OCI-LY1 (cell line): ENCODE results near the gene ATP11A.

ENCODE experiments used
- H2AFZ ChIP-seq: fragments of 200-600 bp; sonication (generic), shearing (Covaris generic); 2 replicates; pipeline ENCODE4 v1.6.0; 2014; ENCODE audit warnings: antibody characterized with exemption, mild to moderate bottlenecking, low read length
- H3F3A ChIP-seq: fragments of 200-600 bp; sonication (generic), shearing (Covaris generic); 2 replicates; pipeline ENCODE4 v1.6.0; 2014; ENCODE audit warnings: mild to moderate bottlenecking, antibody characterized with exemption, low read length, moderate library complexity; ENCODE audit not compliant: insufficient read depth
- H3K27ac ChIP-seq: fragments of 200-600 bp; sonication (generic); 2 replicates; pipeline ENCODE4 v1.5.1; 2014; ENCODE audit warnings: low read length, mixed run types, mild to moderate bottlenecking, low read depth; ENCODE audit not compliant: poor library complexity, severe bottlenecking
- H3K27me3 ChIP-seq: fragments of 200-600 bp; sonication (generic); 2 replicates; pipeline ENCODE4 v1.6.0; 2014; ENCODE audit warnings: antibody characterized with exemption, mild to moderate bottlenecking, low read length, moderate library complexity; ENCODE audit not compliant: insufficient read depth
- H3K36me3 ChIP-seq: fragments of 200-600 bp; sonication (generic); 2 replicates; pipeline ENCODE4 v1.6.1; 2014; ENCODE audit warnings: mild to moderate bottlenecking, antibody characterized with exemption, low read length, moderate library complexity, mixed read lengths; ENCODE audit not compliant: insufficient read depth
- H3K4me1 ChIP-seq: fragments of 200-600 bp; sonication (generic); 2 replicates; pipeline ENCODE4 v1.5.1; 2014; ENCODE audit warnings: mild to moderate bottlenecking, low read length, moderate library complexity; ENCODE audit not compliant: insufficient read depth, severe bottlenecking
- H3K4me2 ChIP-seq: fragments of 200-600 bp; sonication (generic), shearing (Covaris generic); 2 replicates; pipeline ENCODE4 v1.6.1; 2014; ENCODE audit warnings: low read length
- H3K4me3 ChIP-seq: fragments of 200-600 bp; sonication (generic); 2 replicates; pipeline ENCODE4 v1.5.1; 2014; ENCODE audit warnings: low read length, low read depth, mild to moderate bottlenecking, mixed read lengths; ENCODE audit not compliant: poor library complexity, severe bottlenecking
- H3K79me2 ChIP-seq: fragments of 200-600 bp; shearing (Covaris generic); 2 replicates; pipeline ENCODE4 v1.6.1; 2016; ENCODE audit warnings: mixed run types, low read length, mixed read lengths; ENCODE audit not compliant: insufficient read depth
- H3K9ac ChIP-seq: fragments of 200-600 bp; sonication (generic), shearing (Covaris generic); 2 replicates; pipeline ENCODE4 v1.6.1; 2014; ENCODE audit warnings: mild to moderate bottlenecking, low read length, mixed read lengths
- H3K9me2 ChIP-seq: fragments of 200-600 bp; sonication (generic), shearing (Covaris generic); 2 replicates; pipeline ENCODE4 v1.6.1; 2014; ENCODE audit warnings: low read depth, mild to moderate bottlenecking, low read length, mixed read lengths
- H3K9me3 ChIP-seq: fragments of 200-600 bp; shearing (Covaris generic); 2 replicates; pipeline ENCODE4 v1.6.1; 2014; ENCODE audit warnings: low read length, mixed read lengths
- H4K20me1 ChIP-seq: fragments of 200-600 bp; sonication (generic), shearing (Covaris generic); 2 replicates; pipeline ENCODE4 v1.6.0; 2016; ENCODE audit warnings: mild to moderate bottlenecking, low read length; ENCODE audit not compliant: insufficient read depth
- EZH2 ChIP-seq: fragments of 200-600 bp; sonication (generic), shearing (Covaris generic); IDR thresholded peaks from 2 replicates; pipeline ENCODE4 v1.8.0; 2017; ENCODE audit warnings: borderline replicate concordance, mixed run types, mild to moderate bottlenecking, antibody characterized with exemption, low read length, moderate library complexity, mixed read lengths
- TF ChIP-seq, protein P1 (sequence below): fragments of 200-600 bp; sonication (generic), shearing (Covaris generic); IDR thresholded peaks from 2 replicates; pipeline ENCODE4 v1.5.1; 2017; ENCODE audit warnings: mild to moderate bottlenecking, antibody characterized with exemption, low read length, moderate library complexity, mixed read lengths

Gene ATP11A

DNA sequence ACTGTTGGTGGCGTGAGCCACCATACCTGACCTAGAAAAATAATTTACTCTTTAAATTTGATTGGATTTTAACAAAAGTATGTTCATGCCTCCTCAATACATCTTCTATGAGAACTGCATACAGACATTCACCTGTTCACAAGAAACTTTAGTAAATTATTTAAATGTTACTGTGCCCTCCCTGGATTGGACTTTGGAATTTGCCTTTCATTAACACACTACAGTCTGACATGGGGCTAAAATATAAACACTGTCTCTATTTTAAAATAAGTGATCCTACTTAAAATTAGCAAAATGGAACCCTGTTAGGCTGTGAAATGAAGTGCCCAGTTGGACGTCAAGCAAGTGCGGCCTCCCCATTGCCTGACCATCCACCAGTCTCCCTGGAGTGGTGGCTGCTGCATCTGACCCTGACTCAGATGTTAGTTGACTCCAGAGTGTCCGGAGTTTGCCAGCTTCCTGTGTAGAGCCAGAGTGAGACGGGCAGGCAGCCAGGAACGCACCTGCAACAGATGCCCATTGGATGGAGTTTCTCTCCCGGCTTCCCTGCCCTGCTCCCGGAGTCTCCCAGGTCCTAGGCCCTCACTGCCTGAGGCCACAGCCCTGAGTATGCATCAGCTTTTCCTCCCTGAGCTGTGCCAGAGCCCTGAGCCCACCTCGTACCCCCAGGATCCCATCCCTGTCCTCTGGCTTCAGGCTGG, 45.9 kb upstream of the ATP11A start:
- no peaks in the 10 kb centered on the region for H4K20me1 ChIP-seq
- TF ChIP-seq EZH2 = no peak
- TF ChIP-seq, protein P1, sequence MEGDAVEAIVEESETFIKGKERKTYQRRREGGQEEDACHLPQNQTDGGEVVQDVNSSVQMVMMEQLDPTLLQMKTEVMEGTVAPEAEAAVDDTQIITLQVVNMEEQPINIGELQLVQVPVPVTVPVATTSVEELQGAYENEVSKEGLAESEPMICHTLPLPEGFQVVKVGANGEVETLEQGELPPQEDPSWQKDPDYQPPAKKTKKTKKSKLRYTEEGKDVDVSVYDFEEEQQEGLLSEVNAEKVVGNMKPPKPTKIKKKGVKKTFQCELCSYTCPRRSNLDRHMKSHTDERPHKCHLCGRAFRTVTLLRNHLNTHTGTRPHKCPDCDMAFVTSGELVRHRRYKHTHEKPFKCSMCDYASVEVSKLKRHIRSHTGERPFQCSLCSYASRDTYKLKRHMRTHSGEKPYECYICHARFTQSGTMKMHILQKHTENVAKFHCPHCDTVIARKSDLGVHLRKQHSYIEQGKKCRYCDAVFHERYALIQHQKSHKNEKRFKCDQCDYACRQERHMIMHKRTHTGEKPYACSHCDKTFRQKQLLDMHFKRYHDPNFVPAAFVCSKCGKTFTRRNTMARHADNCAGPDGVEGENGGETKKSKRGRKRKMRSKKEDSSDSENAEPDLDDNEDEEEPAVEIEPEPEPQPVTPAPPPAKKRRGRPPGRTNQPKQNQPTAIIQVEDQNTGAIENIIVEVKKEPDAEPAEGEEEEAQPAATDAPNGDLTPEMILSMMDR = no peak
- no peaks in the 10 kb centered on the region for H3K79me2 ChIP-seq
- H3K27ac ChIP-seq = no peak overlapping the region
- H3K36me3 ChIP-seq = no peaks in the 10 kb centered on the region
- H3K4me3 ChIP-seq = no peak overlapping the region
- no peaks in the 10 kb centered on the region for H3F3A ChIP-seq
- no peak overlapping the region for H3K4me2 ChIP-seq
- no peaks in the 10 kb centered on the region for H3K9me2 ChIP-seq
- no peak overlapping the region for H3K9ac ChIP-seq
- H3K27me3 ChIP-seq = no peaks in the 10 kb centered on the region
- no peaks in the 10 kb centered on the region for H3K4me1 ChIP-seq
- no peak overlapping the region for H2AFZ ChIP-seq
- no peaks in the 10 kb centered on the region for H3K9me3 ChIP-seq

DNA sequence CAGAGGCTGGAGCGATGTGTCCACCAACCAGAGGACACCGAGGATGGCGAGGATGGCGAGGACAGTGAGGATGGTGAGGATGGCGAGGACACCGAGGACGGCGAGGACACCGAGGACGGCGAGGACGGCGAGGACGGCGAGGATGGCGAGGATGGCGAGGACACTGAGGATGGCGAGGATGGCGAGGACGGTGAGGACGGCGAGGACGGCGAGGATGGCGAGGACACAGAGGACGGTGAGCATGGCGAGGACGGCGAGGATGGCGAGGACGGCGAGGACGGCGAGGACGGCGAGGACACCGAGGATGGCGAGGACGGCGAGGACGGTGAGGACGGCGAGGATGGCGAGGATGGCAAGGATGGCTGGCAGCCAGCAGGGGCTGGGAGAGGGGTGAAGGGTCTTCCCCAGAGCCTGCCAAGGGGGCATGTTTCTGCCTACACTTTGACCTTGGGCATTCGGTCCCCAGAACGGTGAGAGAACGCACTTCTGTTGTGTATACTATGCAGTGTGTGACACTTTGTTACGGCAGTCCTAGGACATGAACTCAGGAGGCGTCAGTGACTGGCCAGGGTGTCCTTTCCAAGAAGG, 44.4 kb upstream of the ATP11A start:
- Histone ChIP-seq H4K20me1 (no peaks in the 10 kb centered on the region), H3K9me2 (no peaks in the 10 kb centered on the region), H3K4me2 (no peak overlapping the region), H3K79me2 (no peaks in the 10 kb centered on the region), H3K27me3 (no peaks in the 10 kb centered on the region), H3K9ac (no peak overlapping the region), H3K4me1 (no peaks in the 10 kb centered on the region), H3K27ac (no peak overlapping the region), H3K4me3 (no peak overlapping the region), H2AFZ (no peak overlapping the region), H3K9me3 (no peaks in the 10 kb centered on the region), H3F3A (no peaks in the 10 kb centered on the region), H3K36me3 (no peaks in the 10 kb centered on the region)
- TF ChIP-seq, protein P1 = no peak
- no peak for TF ChIP-seq EZH2

DNA sequence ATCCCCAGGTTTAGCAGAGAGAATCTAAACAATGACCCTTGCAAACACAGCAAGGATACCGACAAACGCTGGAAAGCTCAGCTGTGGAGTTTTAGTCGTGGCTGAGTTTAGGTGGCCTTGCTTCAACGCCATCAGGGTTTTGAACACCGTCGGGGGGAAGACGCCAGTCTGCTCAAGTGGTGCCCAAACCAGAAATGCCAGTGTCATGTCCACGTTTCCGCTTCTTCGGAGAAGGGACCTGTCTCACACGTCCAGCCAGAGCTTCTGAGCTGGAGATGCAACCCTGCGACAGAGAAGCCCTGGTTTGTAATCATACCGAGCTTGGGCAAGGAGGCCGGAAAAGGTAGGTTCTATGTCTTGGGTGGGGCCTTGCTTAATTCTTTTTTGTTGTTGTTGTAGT, 42.6 kb upstream of the ATP11A start:
- TF ChIP-seq EZH2 = no peak
- TF ChIP-seq, protein P1 = no peak
- Histone ChIP-seq H3K4me3 (no peak overlapping the region), H3K79me2 (no peaks in the 10 kb centered on the region), H3K9me3 (no peaks in the 10 kb centered on the region), H3K27ac (no peak overlapping the region), H3F3A (no peaks in the 10 kb centered on the region), H3K36me3 (no peaks in the 10 kb centered on the region), H4K20me1 (no peaks in the 10 kb centered on the region), H3K9me2 (no peaks in the 10 kb centered on the region), H3K27me3 (0 out of 2 replicates have a peak, but pooled peaks cover 3% of the 10 kb centered on the region), H3K9ac (no peak overlapping the region), H2AFZ (no peak overlapping the region), H3K4me2 (no peak overlapping the region), H3K4me1 (no peaks in the 10 kb centered on the region)
